ENCODE results near the gene ADAMTSL1.

ADAMTSL1 gene

GRCh38 chr9:18606281-18606680 is 132.3 kb downstream of the ADAMTSL1 start:
- Histone ChIP-seq H3K36me3 (ENCODE audit: control insufficient read depth, insufficient read depth, low read length) (no peaks in the 10 kb centered on the region), H3K27ac (ENCODE audit: low read depth, low read length) (no peak overlapping the region), H3K4me1 (ENCODE audit: control insufficient read depth, insufficient read depth, low read length) (peaks cover 12% of the 10 kb centered on the region), H3K4me3 (ENCODE audit: low read length) (no peak overlapping the region), H3K27me3 (ENCODE audit: control insufficient read depth, insufficient read depth, low read length) (no peaks in the 10 kb centered on the region), H3K9ac (ENCODE audit: low read length) (no peak overlapping the region)

GRCh38 chr9:18606846-18607245 is 132.9 kb downstream of the ADAMTSL1 start:
- Histone ChIP-seq H3K9ac (ENCODE audit: low read length) (no peak overlapping the region), H3K27ac (ENCODE audit: low read depth, low read length) (no peak overlapping the region), H3K4me1 (ENCODE audit: control insufficient read depth, insufficient read depth, low read length) (peaks cover 12% of the 10 kb centered on the region), H3K4me3 (ENCODE audit: low read length) (no peak overlapping the region), H3K36me3 (ENCODE audit: control insufficient read depth, insufficient read depth, low read length) (no peaks in the 10 kb centered on the region), H3K27me3 (ENCODE audit: control insufficient read depth, insufficient read depth, low read length) (no peaks in the 10 kb centered on the region)

GRCh38 chr9:18608371-18608770 is 134.4 kb downstream of the ADAMTSL1 start:
- H3K27ac ChIP-seq (ENCODE audit: low read depth, low read length) = no peak overlapping the region
- H3K27me3 ChIP-seq (ENCODE audit: control insufficient read depth, insufficient read depth, low read length) = no peaks in the 10 kb centered on the region
- no peak overlapping the region for H3K9ac ChIP-seq (ENCODE audit: low read length)
- H3K4me3 ChIP-seq (ENCODE audit: low read length) = no peak overlapping the region
- H3K36me3 ChIP-seq (ENCODE audit: control insufficient read depth, insufficient read depth, low read length) = no peaks in the 10 kb centered on the region
- peaks cover 12% of the 10 kb centered on the region for H3K4me1 ChIP-seq (ENCODE audit: control insufficient read depth, insufficient read depth, low read length)

GRCh38 chr9:18610956-18611355 is 137.0 kb downstream of the ADAMTSL1 start:
- H3K27me3 ChIP-seq (ENCODE audit: control insufficient read depth, insufficient read depth, low read length) = no peaks in the 10 kb centered on the region
- H3K4me1 ChIP-seq (ENCODE audit: control insufficient read depth, insufficient read depth, low read length) = no peaks in the 10 kb centered on the region
- H3K27ac ChIP-seq (ENCODE audit: low read depth, low read length) = no peak overlapping the region
- H3K4me3 ChIP-seq (ENCODE audit: low read length) = no peak overlapping the region
- no peaks in the 10 kb centered on the region for H3K36me3 ChIP-seq (ENCODE audit: control insufficient read depth, insufficient read depth, low read length)
- H3K9ac ChIP-seq (ENCODE audit: low read length) = no peak overlapping the region

GRCh38 chr9:18611971-18612370 is 138.0 kb downstream of the ADAMTSL1 start:
- no peak overlapping the region for H3K9ac ChIP-seq (ENCODE audit: low read length)
- H3K27ac ChIP-seq (ENCODE audit: low read depth, low read length) = no peak overlapping the region
- H3K4me1 ChIP-seq (ENCODE audit: control insufficient read depth, insufficient read depth, low read length) = no peaks in the 10 kb centered on the region
- no peaks in the 10 kb centered on the region for H3K27me3 ChIP-seq (ENCODE audit: control insufficient read depth, insufficient read depth, low read length)
- no peaks in the 10 kb centered on the region for H3K36me3 ChIP-seq (ENCODE audit: control insufficient read depth, insufficient read depth, low read length)
- no peak overlapping the region for H3K4me3 ChIP-seq (ENCODE audit: low read length)

- Histone ChIP-seq H3K27me3 (ENCODE audit: control insufficient read depth, insufficient read depth, low read length) (no peaks in the 10 kb centered on the region), H3K36me3 (ENCODE audit: control insufficient read depth, insufficient read depth, low read length) (no peaks in the 10 kb centered on the region), H3K4me1 (ENCODE audit: control insufficient read depth, insufficient read depth, low read length) (no peaks in the 10 kb centered on the region), H3K27ac (ENCODE audit: low read depth, low read length) (no peak overlapping the region), H3K4me3 (ENCODE audit: low read length) (no peak overlapping the region), H3K9ac (ENCODE audit: low read length) (no peak overlapping the region)
These were observed 140.2 kb downstream of the ADAMTSL1 start for GRCh38 chr9:18614116-18614515.

GRCh38 chr9:18614651-18615050 is 140.7 kb downstream of the ADAMTSL1 start:
- Histone ChIP-seq H3K4me1 (ENCODE audit: control insufficient read depth, insufficient read depth, low read length) (no peaks in the 10 kb centered on the region), H3K9ac (ENCODE audit: low read length) (no peak overlapping the region), H3K4me3 (ENCODE audit: low read length) (no peak overlapping the region), H3K27ac (ENCODE audit: low read depth, low read length) (no peak overlapping the region), H3K27me3 (ENCODE audit: control insufficient read depth, insufficient read depth, low read length) (no peaks in the 10 kb centered on the region), H3K36me3 (ENCODE audit: control insufficient read depth, insufficient read depth, low read length) (no peaks in the 10 kb centered on the region)

GRCh38 chr9:18616976-18617375 is 143.0 kb downstream of the ADAMTSL1 start:
- H3K27me3 ChIP-seq (ENCODE audit: control insufficient read depth, insufficient read depth, low read length) = no peaks in the 10 kb centered on the region
- no peaks in the 10 kb centered on the region for H3K36me3 ChIP-seq (ENCODE audit: control insufficient read depth, insufficient read depth, low read length)
- H3K4me3 ChIP-seq (ENCODE audit: low read length) = no peak overlapping the region
- H3K27ac ChIP-seq (ENCODE audit: low read depth, low read length) = no peak overlapping the region
- H3K9ac ChIP-seq (ENCODE audit: low read length) = no peak overlapping the region
- H3K4me1 ChIP-seq (ENCODE audit: control insufficient read depth, insufficient read depth, low read length) = no peaks in the 10 kb centered on the region

GRCh38 chr9:18617759-18618158 is 143.8 kb downstream of the ADAMTSL1 start:
- Histone ChIP-seq H3K36me3 (ENCODE audit: control insufficient read depth, insufficient read depth, low read length) (no peaks in the 10 kb centered on the region), H3K9ac (ENCODE audit: low read length) (no peak overlapping the region), H3K4me1 (ENCODE audit: control insufficient read depth, insufficient read depth, low read length) (no peaks in the 10 kb centered on the region), H3K4me3 (ENCODE audit: low read length) (no peak overlapping the region), H3K27me3 (ENCODE audit: control insufficient read depth, insufficient read depth, low read length) (no peaks in the 10 kb centered on the region), H3K27ac (ENCODE audit: low read depth, low read length) (no peak overlapping the region)

GRCh38 chr9:18618862-18619261 is 144.9 kb downstream of the ADAMTSL1 start:
- Histone ChIP-seq H3K27me3 (ENCODE audit: control insufficient read depth, insufficient read depth, low read length) (no peaks in the 10 kb centered on the region), H3K9ac (ENCODE audit: low read length) (no peak overlapping the region), H3K36me3 (ENCODE audit: control insufficient read depth, insufficient read depth, low read length) (no peaks in the 10 kb centered on the region), H3K27ac (ENCODE audit: low read depth, low read length) (no peak overlapping the region), H3K4me1 (ENCODE audit: control insufficient read depth, insufficient read depth, low read length) (no peaks in the 10 kb centered on the region), H3K4me3 (ENCODE audit: low read length) (no peak overlapping the region)

- Histone ChIP-seq H3K9ac (ENCODE audit: low read length) (no peak overlapping the region), H3K36me3 (ENCODE audit: control insufficient read depth, insufficient read depth, low read length) (no peaks in the 10 kb centered on the region), H3K27me3 (ENCODE audit: control insufficient read depth, insufficient read depth, low read length) (no peaks in the 10 kb centered on the region), H3K27ac (ENCODE audit: low read depth, low read length) (no peak overlapping the region), H3K4me3 (ENCODE audit: low read length) (no peak overlapping the region), H3K4me1 (ENCODE audit: control insufficient read depth, insufficient read depth, low read length) (no peaks in the 10 kb centered on the region)
These were observed 148.4 kb downstream of the ADAMTSL1 start for GRCh38 chr9:18622186-18622836.

- Histone ChIP-seq H3K4me1 (ENCODE audit: control insufficient read depth, insufficient read depth, low read length) (no peaks in the 10 kb centered on the region), H3K27me3 (ENCODE audit: control insufficient read depth, insufficient read depth, low read length) (no peaks in the 10 kb centered on the region), H3K36me3 (ENCODE audit: control insufficient read depth, insufficient read depth, low read length) (no peaks in the 10 kb centered on the region), H3K4me3 (ENCODE audit: low read length) (no peak overlapping the region), H3K27ac (ENCODE audit: low read depth, low read length) (no peak overlapping the region), H3K9ac (ENCODE audit: low read length) (no peak overlapping the region)
These were observed 149.5 kb downstream of the ADAMTSL1 start for GRCh38 chr9:18623221-18624079.
